Sigmoid colon (tissue), 7 donors: Measurements from ENCODE around the gene KCNJ15. TPM values are rescaled to one million over a fixed set of nuclear protein-coding genes. Genes with fewer than 3 reads are reported as not detected.

Experiments
- DNase-seq: peaks from one replicate; pipeline ENCODE4 v3.0.0-alpha.2; 2019
- H3K27ac ChIP-seq, 4 donors: fragments of 200-600 bp; sonication (generic); one replicate each; pipeline ENCODE4 v1.5.1; 2016 to 2019; ENCODE audit warnings: mild to moderate bottlenecking in 1 of 4
- H3K27me3 ChIP-seq, 3 donors: fragments of 200-600 bp; sonication (generic); one replicate each; pipeline ENCODE4 v1.5.1; 2019; ENCODE audit warnings: mild to moderate bottlenecking in 1 of 3
- H3K36me3 ChIP-seq, 4 donors: fragments of 200-600 bp; sonication (generic); one replicate each; pipeline ENCODE4 v1.5.1; 2016 to 2019
- H3K4me1 ChIP-seq, 4 donors: fragments of 200-600 bp; sonication (generic); one replicate each; pipeline ENCODE4 v1.5.1; 2017 to 2019
- H3K4me3 ChIP-seq, 4 donors: fragments of 200-600 bp; sonication (generic); one replicate each; pipeline ENCODE4 v1.5.1; 2017 to 2019; ENCODE audit warnings: mild to moderate bottlenecking in 2 of 4, moderate library complexity in 1 of 4
- H3K9me3 ChIP-seq, 4 donors: fragments of 200-600 bp in 3 of 4; sonication (generic) in 3 of 4; one replicate each; pipeline versions ENCODE4 v1.5.1 to v1.6.1; 2013 to 2019
- EP300 ChIP-seq, 4 donors: sonication (generic); formaldehyde crosslinking; IDR thresholded peaks; one replicate each; pipeline ENCODE4 v1.6.1; 2017; ENCODE audit warnings: antibody characterized with exemption in 4 of 4
- POLR2A ChIP-seq, 2 donors: fragments of 450-650 bp; IDR thresholded peaks; one replicate each; pipeline ENCODE4 v1.6.1; 2016; ENCODE audit warnings: antibody characterized with exemption in 2 of 2, mild to moderate bottlenecking in 2 of 2, moderate library complexity in 2 of 2
- POLR2AphosphoS5 ChIP-seq, 4 donors: sonication (generic); formaldehyde crosslinking; IDR thresholded peaks; one replicate each; pipeline ENCODE4 v1.6.1; 2017; ENCODE audit warnings: antibody characterized with exemption in 4 of 4
- WGBS, 2 donors: extraction: QIAGEN DNeasy Blood & Tissue Kit; methylation state at CpG; one replicate each; pipeline ENCODE4 v1.1.7; 2013; 5-methylcytosine and 5-hydroxymethylcytosine counted together
- intact Hi-C: fragments of 100-400 bp; cut with DNase I; formaldehyde crosslinking; loops from one replicate; pipeline ENCODE4 v1.15.1; 2023
- polyA plus RNA-seq, 3 donors: library from polyadenylated mRNA; stranded (reverse); fragments of 200-250 nt; gene quantifications; one replicate each; pipeline ENCODE4 v1.2.3, GENCODE V29; 2013
- total RNA-seq, 4 donors: library from RNA; depleted of rRNA; stranded (reverse); fragments of >200 nt; gene quantifications; one replicate each; pipeline ENCODE4 v1.1.0, GENCODE V29; 2016
- TF ChIP-seq, protein P1 (sequence below), 4 experiments: fragments of 450-650 bp in 3 of 4; fragments of 200-600 bp in 1 of 4; IDR thresholded peaks; one replicate each; pipeline ENCODE4 v1.5.1; 2016 to 2019; ENCODE audit warnings: antibody characterized with exemption in 4 of 4, mild to moderate bottlenecking in 3 of 4, moderate library complexity in 2 of 4
- donor health status: healthy with polysubstance abuse.
- donor health status: Bipolar disorder and iron deficiency.
- donor health status: healthy.

Gene KCNJ15
- total and polyA plus RNA-seq, 7 donors, result 0.22 to 0.60 (median 0.49) TPM; not detected in 4

DNA sequence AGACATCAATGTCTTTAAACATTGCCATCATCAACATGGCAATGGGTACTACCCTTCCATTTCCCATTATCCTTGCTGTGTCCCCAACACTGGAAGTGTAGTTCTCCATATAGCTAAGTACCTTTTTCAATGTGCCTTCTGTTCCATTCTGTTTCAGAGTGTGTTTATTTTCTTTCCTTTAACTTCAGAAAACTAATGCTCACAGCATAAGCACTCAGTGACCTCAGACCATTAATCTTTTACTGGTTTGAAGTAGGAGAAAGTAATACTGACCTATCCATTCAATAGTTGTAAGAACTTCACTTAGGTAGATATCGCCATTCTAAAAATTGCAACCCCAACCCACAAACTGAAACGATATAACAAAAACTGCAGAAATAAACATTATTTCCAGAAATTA lies 37.8 kb downstream of the KCNJ15 start:
- TF ChIP-seq, protein P1, sequence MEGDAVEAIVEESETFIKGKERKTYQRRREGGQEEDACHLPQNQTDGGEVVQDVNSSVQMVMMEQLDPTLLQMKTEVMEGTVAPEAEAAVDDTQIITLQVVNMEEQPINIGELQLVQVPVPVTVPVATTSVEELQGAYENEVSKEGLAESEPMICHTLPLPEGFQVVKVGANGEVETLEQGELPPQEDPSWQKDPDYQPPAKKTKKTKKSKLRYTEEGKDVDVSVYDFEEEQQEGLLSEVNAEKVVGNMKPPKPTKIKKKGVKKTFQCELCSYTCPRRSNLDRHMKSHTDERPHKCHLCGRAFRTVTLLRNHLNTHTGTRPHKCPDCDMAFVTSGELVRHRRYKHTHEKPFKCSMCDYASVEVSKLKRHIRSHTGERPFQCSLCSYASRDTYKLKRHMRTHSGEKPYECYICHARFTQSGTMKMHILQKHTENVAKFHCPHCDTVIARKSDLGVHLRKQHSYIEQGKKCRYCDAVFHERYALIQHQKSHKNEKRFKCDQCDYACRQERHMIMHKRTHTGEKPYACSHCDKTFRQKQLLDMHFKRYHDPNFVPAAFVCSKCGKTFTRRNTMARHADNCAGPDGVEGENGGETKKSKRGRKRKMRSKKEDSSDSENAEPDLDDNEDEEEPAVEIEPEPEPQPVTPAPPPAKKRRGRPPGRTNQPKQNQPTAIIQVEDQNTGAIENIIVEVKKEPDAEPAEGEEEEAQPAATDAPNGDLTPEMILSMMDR (IDR thresholded peaks at IDR 0.05), result no peak
- TF ChIP-seq EP300 (IDR thresholded peaks at IDR 0.05) (no peak), POLR2A (IDR thresholded peaks at IDR 0.05) (no peak), POLR2AphosphoS5 (IDR thresholded peaks at IDR 0.05) (no peak)
- Histone ChIP-seq H3K4me3 (no peak overlapping the region), H3K36me3 (no peaks in the 10 kb centered on the region), H3K27me3 (peaks cover 0 to 5% (median 2%) of the 10 kb centered on the region in 3 donors), H3K27ac (no peak overlapping the region), H3K4me1 (peaks cover 0 to 14% (median 6%) of the 10 kb centered on the region in 4 donors), H3K9me3 (no peaks in the 10 kb centered on the region)
- DNase-seq, result no peak
- WGBS, 2 donors, result 91 to 95% methylated on average over 2 of the region's 2 CpGs
- intact Hi-C loops, result no loop called here

DNA sequence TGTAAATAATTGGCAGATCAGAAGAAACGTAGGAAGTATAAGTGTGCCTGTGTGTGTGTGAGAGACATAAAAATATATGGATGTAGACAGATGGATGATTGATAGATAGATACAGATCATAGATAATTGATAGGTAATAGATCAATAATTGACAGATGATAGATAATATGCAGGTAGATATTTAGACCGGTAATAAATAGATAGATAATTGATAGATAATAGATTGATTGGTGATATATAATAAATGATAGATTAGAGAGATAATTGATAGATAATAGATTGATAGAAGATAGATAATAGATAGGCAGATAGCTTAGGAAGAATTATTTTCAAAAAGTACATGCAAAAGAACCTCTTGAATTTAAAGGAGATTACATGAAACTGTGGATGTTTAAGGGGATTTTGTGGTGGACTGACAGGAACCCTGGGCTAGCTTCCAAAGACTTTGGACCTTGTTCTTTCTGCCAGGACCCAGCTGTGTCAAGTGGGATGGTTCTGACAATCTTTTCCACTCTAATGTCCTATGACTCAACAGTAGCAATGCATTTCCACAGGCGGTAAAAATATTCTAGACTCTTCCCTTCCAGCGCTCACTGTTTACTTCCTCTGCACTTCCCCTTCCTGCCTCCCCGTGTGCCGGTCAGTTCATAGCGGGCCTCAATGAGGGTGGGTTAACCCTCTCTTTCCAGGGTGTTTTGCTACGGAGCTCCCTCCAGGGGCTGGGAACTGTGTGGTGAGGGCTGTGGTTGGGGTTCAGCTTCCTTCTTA lies 39.4 kb downstream of the KCNJ15 start:
- TF ChIP-seq POLR2AphosphoS5 (IDR thresholded peaks at IDR 0.05) (peak in 1 of 4 donors; percentile 31), POLR2A (IDR thresholded peaks at IDR 0.05) (no peak)
- Histone ChIP-seq H3K4me1 (peaks cover 0 to 14% (median 6%) of the 10 kb centered on the region in 4 donors), H3K27me3 (peaks cover 0 to 9% (median 5%) of the 10 kb centered on the region in 3 donors), H3K27ac (peak overlapping the region in 1 of 4 donors; percentile 17), H3K9me3 (no peaks in the 10 kb centered on the region), H3K36me3 (no peaks in the 10 kb centered on the region), H3K4me3 (no peak overlapping the region)
- intact Hi-C loops, result no loop called here
- 45 to 58% methylated on average over 8 of the region's 8 CpGs for WGBS, 2 donors
- DNase-seq, result no peak

GRCh38 chr21:38297194-38297631 lies 40.4 kb downstream of the KCNJ15 start:
- WGBS, 2 donors, result 35 to 62% methylated on average over 3 of the region's 3 CpGs
- intact Hi-C loops, result no loop called here
- Histone ChIP-seq H3K27ac (peak overlapping the region in 1 of 4 donors; percentile 17), H3K4me3 (no peak overlapping the region), H3K9me3 (no peaks in the 10 kb centered on the region), H3K36me3 (no peaks in the 10 kb centered on the region), H3K27me3 (peaks cover 0 to 9% (median 5%) of the 10 kb centered on the region in 3 donors), H3K4me1 (peaks cover 0 to 14% (median 6%) of the 10 kb centered on the region in 4 donors)
- DNase-seq, result no peak
- TF ChIP-seq POLR2A (IDR thresholded peaks at IDR 0.05) (no peak), EP300 (IDR thresholded peaks at IDR 0.05) (no peak), POLR2AphosphoS5 (IDR thresholded peaks at IDR 0.05) (no peak)
- TF ChIP-seq, protein P1 (IDR thresholded peaks at IDR 0.05), result no peak

DNA sequence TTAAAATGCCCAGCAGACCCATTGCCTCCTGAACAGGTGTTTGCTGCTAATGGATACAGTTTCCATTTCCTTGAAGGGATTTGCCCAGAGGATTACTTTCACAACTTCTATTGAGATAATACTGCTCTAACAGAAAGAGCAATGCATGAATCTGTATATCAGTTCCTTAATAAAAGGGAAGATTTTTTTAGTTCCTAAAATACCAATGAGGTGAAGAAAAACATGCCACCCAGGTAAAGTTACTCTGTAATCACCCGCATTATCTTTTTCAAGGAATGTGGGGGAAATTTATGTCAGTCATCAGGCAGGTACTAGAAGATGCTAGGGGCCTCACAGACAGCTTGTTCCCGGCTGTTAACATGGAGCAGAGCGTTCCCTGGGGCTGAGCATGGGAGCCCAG lies 41.1 kb downstream of the KCNJ15 start:
- Histone ChIP-seq H3K27ac (no peak overlapping the region), H3K9me3 (no peaks in the 10 kb centered on the region), H3K4me1 (peaks cover 0 to 14% (median 6%) of the 10 kb centered on the region in 4 donors), H3K4me3 (no peak overlapping the region), H3K36me3 (no peaks in the 10 kb centered on the region), H3K27me3 (peaks cover 0 to 9% (median 5%) of the 10 kb centered on the region in 3 donors)
- DNase-seq, result no peak
- intact Hi-C loops, result no loop called here
- TF ChIP-seq POLR2A (IDR thresholded peaks at IDR 0.05), result no peak
- no peak for TF ChIP-seq POLR2AphosphoS5 (IDR thresholded peaks at IDR 0.05)
- TF ChIP-seq, protein P1 (IDR thresholded peaks at IDR 0.05), result no peak
- 87 to 92% methylated on average over 3 of the region's 3 CpGs for WGBS, 2 donors

- WGBS, 2 donors, result 87 to 91% methylated on average over 3 of the region's 3 CpGs
- intact Hi-C loops, result no loop called here
- Histone ChIP-seq H3K36me3 (no peaks in the 10 kb centered on the region), H3K4me1 (peaks cover 0 to 14% (median 6%) of the 10 kb centered on the region in 4 donors), H3K27ac (no peak overlapping the region), H3K9me3 (no peaks in the 10 kb centered on the region), H3K27me3 (peaks cover 0 to 9% (median 5%) of the 10 kb centered on the region in 3 donors), H3K4me3 (no peak overlapping the region)
- DNase-seq, result no peak
- TF ChIP-seq POLR2A (IDR thresholded peaks at IDR 0.05) (no peak), POLR2AphosphoS5 (IDR thresholded peaks at IDR 0.05) (no peak), EP300 (IDR thresholded peaks at IDR 0.05) (no peak)
- TF ChIP-seq, protein P1 (IDR thresholded peaks at IDR 0.05), result no peak
These were observed 42.0 kb downstream of the KCNJ15 start for GRCh38 chr21:38298832-38299231.
